Measurements from ENCODE around the gene ARRDC4. TPM values are rescaled to one million over a fixed set of nuclear protein-coding genes. Genes with fewer than 3 reads are reported as not detected.

Gene ARRDC4
- total RNA-seq, 1 experiment from 2014 or later = 7.1 TPM

DNA sequence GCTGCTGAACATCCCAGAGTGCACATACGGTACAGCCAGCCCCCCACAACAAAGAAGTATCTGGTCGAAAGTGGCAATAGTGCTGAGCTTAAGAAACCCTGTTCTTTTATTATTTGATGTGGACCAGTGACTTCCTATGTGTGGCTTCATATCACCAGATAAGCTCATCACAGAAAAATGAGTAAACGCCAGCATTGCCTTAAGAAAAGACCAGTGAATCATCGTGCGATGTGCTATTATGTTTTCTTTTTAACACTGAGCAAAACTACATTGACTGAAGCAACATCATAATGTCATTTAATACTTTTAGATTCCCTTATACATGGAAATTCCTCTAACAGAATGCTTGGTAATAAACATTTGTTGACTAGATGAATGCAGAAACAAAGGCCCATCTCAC is 45.2 kb upstream of the ARRDC4 start:
- Histone ChIP-seq H3K79me2 (ENCODE audit: low read length) (no peaks in the 10 kb centered on the region), H3K9me2 (replicated peaks; ENCODE audit: low read length) (no peaks in the 10 kb centered on the region), H3K27me3 (ENCODE audit: low read length) (peaks cover 90% of the 10 kb centered on the region), H3K36me3 (ENCODE audit: low read depth, low read length) (no peaks in the 10 kb centered on the region), H3K4me3 (ENCODE audit: low read length) (no peak overlapping the region), H3F3A (ENCODE audit: low read length, unreplicated experiment) (no peaks in the 10 kb centered on the region), H3K4me2 (ENCODE audit: low read length) (no peak overlapping the region), H2AFZ (ENCODE audit: low read length) (no peak overlapping the region), H3K4me1 (ENCODE audit: insufficient read depth, low read length) (no peaks in the 10 kb centered on the region), H4K20me1 (ENCODE audit: low read length) (no peaks in the 10 kb centered on the region), H3K27ac (ENCODE audit: low read length) (no peak overlapping the region), H3K9ac (ENCODE audit: low read length) (no peak overlapping the region), H3K9me3 (ENCODE audit: low read length) (no peaks in the 10 kb centered on the region)
- ChIA-PET POLR2A (ENCODE audit: unreplicated experiment) (no interaction called here), CTCF (no interaction called here)
- intact Hi-C loops (cut with micrococcal nuclease) = no loop called here
- no peak for DNase-seq
- no peak for TF ChIP-seq EZH2phosphoT487 (IDR thresholded peaks at IDR 0.05; ENCODE audit: borderline replicate concordance, low read length)
- TF ChIP-seq, protein P1, sequence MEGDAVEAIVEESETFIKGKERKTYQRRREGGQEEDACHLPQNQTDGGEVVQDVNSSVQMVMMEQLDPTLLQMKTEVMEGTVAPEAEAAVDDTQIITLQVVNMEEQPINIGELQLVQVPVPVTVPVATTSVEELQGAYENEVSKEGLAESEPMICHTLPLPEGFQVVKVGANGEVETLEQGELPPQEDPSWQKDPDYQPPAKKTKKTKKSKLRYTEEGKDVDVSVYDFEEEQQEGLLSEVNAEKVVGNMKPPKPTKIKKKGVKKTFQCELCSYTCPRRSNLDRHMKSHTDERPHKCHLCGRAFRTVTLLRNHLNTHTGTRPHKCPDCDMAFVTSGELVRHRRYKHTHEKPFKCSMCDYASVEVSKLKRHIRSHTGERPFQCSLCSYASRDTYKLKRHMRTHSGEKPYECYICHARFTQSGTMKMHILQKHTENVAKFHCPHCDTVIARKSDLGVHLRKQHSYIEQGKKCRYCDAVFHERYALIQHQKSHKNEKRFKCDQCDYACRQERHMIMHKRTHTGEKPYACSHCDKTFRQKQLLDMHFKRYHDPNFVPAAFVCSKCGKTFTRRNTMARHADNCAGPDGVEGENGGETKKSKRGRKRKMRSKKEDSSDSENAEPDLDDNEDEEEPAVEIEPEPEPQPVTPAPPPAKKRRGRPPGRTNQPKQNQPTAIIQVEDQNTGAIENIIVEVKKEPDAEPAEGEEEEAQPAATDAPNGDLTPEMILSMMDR (conservative IDR thresholded peaks at IDR 0.05; ENCODE audit: low read depth, low read length) = no peak
- no peak for ATAC-seq
- BruUV-seq (replicated peaks) = no TSS peak

DNA sequence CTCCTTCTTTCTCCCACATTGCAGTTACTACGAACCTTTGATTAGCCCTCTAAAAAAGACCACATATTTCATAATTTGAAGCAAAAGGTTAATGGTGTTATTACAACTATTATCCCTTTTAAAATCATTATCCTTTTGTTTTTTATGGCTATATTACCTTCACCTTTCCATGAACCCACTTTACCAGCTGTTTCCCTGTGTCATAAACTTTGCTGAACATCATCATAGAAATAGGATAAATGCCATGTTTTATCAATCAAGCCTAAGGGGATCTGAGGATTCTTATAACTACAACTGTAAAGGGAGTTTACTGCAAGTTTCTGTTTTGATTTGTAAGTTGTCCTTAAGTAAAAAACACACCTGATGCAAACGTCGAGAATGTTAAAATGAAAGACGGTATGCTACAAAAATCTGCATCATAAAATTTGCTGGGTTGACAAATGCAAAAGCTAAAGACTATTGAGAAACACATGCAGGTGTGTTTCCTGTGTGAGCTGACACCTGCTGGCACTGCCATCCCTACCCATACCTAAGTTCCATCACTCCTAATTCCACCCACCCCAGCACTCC is 39.1 kb upstream of the ARRDC4 start:
- Histone ChIP-seq H3K4me3 (ENCODE audit: low read length) (no peak overlapping the region), H3K4me1 (ENCODE audit: insufficient read depth, low read length) (no peaks in the 10 kb centered on the region), H3K79me2 (ENCODE audit: low read length) (no peaks in the 10 kb centered on the region), H3K27me3 (ENCODE audit: low read length) (peaks cover 52% of the 10 kb centered on the region), H4K20me1 (ENCODE audit: low read length) (no peaks in the 10 kb centered on the region), H3K4me2 (ENCODE audit: low read length) (no peak overlapping the region), H3K9me3 (ENCODE audit: low read length) (no peaks in the 10 kb centered on the region), H3K9ac (ENCODE audit: low read length) (no peak overlapping the region), H3K36me3 (ENCODE audit: low read depth, low read length) (no peaks in the 10 kb centered on the region), H3K9me2 (replicated peaks; ENCODE audit: low read length) (no peaks in the 10 kb centered on the region), H3K27ac (ENCODE audit: low read length) (no peak overlapping the region), H2AFZ (ENCODE audit: low read length) (no peak overlapping the region), H3F3A (ENCODE audit: low read length, unreplicated experiment) (no peaks in the 10 kb centered on the region)
- DNase-seq (no peak), ATAC-seq (no peak)
- TF ChIP-seq EZH2phosphoT487 (IDR thresholded peaks at IDR 0.05; ENCODE audit: borderline replicate concordance, low read length) (no peak), EZH2 (IDR thresholded peaks at IDR 0.05; ENCODE audit: low read length, unreplicated experiment) (no peak)
- TF ChIP-seq, protein P1 (conservative IDR thresholded peaks at IDR 0.05; ENCODE audit: low read depth, low read length) = no peak
- ChIA-PET POLR2A (ENCODE audit: unreplicated experiment) (no interaction called here), CTCF (no interaction called here)
- BruUV-seq (replicated peaks) = no TSS peak
- intact Hi-C loops (cut with micrococcal nuclease) = no loop called here

DNA sequence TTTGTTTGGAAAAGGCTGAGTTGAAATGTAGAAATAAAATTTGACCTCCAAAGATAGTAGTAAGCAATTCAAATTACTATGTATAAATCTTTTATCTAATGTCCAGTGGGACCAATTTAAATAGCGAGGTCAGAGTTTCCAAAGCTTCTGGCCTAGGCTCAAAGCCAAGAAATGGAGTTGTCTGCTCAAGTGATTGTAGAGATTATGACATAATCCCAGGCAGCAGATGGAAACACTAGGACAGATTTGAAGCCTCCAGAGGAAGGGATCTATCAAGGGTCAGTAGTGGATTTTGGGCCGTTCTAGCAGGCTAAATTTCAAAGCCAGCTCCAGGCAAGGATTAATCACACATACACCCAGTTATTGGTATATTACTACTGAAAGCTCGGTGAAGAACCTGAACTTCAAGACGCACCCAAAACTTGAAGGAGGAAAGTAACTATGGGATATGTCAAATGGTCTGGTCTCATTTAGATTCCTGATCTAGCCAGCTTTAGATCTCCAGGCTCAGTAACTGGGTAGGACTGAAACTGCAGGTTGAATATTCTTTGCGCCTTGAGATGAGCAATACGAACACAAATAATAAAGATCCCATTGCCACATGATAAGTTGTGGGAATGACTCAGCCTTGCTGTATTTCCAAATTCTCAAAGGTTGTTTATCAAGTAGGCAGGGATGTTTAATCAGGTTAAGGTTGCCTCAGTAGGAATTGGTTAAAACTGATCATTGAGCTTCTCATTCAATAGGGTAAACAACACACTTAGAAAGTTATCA is 30.9 kb upstream of the ARRDC4 start:
- CTCF ChIA-PET = no interaction called here
- no peak for ATAC-seq
- H3K79me2 ChIP-seq (ENCODE audit: low read length) = no peaks in the 10 kb centered on the region

More for the DNA sequence above, 30.9 kb upstream of the ARRDC4 start:
- Histone ChIP-seq H3K4me2 (ENCODE audit: low read length) (peak overlapping the region; percentile 56), H3K9me3 (ENCODE audit: low read length) (no peaks in the 10 kb centered on the region), H3K27me3 (ENCODE audit: low read length) (peaks cover 12% of the 10 kb centered on the region; the same call in 1 of the 2 replicates), H4K20me1 (ENCODE audit: low read length) (no peaks in the 10 kb centered on the region), H3K27ac (ENCODE audit: low read length) (peak overlapping the region; percentile 84), H3K9ac (ENCODE audit: low read length) (no peak overlapping the region), H3K4me1 (ENCODE audit: insufficient read depth, low read length) (peaks cover 16% of the 10 kb centered on the region), H3K9me2 (replicated peaks; ENCODE audit: low read length) (no peaks in the 10 kb centered on the region), H3K36me3 (ENCODE audit: low read depth, low read length) (no peaks in the 10 kb centered on the region), H3K4me3 (ENCODE audit: low read length) (no peak overlapping the region), H2AFZ (ENCODE audit: low read length) (0 out of 2 replicates have a peak overlapping the region, but pooled peaks have one; percentile 49), H3F3A (ENCODE audit: low read length, unreplicated experiment) (peaks cover 8% of the 10 kb centered on the region)
- no TSS peak for BruUV-seq (replicated peaks)
- no peak for TF ChIP-seq EZH2 (IDR thresholded peaks at IDR 0.05; ENCODE audit: low read length, unreplicated experiment)
- TF ChIP-seq, protein P1 (conservative IDR thresholded peaks at IDR 0.05; ENCODE audit: low read depth, low read length) = no peak
- TF ChIP-seq EZH2phosphoT487 (IDR thresholded peaks at IDR 0.05; ENCODE audit: borderline replicate concordance, low read length) = no peak
- DNase-seq = peak; percentile 76
- intact Hi-C loops (cut with micrococcal nuclease) = no loop called here
- POLR2A ChIA-PET (ENCODE audit: unreplicated experiment) = no interaction called here
